ENCODE results near the gene RUNX1. TPM values are rescaled to one million over a fixed set of nuclear protein-coding genes. Genes with fewer than 3 reads are reported as not detected.

Gene RUNX1
- total and polyA plus RNA-seq, 10 of the 15 experiments (the other 5 are each of a cell fraction or from before 2014, with no cell fraction given) = 0.90 to 15.2 (median 4.1) TPM

DNA sequence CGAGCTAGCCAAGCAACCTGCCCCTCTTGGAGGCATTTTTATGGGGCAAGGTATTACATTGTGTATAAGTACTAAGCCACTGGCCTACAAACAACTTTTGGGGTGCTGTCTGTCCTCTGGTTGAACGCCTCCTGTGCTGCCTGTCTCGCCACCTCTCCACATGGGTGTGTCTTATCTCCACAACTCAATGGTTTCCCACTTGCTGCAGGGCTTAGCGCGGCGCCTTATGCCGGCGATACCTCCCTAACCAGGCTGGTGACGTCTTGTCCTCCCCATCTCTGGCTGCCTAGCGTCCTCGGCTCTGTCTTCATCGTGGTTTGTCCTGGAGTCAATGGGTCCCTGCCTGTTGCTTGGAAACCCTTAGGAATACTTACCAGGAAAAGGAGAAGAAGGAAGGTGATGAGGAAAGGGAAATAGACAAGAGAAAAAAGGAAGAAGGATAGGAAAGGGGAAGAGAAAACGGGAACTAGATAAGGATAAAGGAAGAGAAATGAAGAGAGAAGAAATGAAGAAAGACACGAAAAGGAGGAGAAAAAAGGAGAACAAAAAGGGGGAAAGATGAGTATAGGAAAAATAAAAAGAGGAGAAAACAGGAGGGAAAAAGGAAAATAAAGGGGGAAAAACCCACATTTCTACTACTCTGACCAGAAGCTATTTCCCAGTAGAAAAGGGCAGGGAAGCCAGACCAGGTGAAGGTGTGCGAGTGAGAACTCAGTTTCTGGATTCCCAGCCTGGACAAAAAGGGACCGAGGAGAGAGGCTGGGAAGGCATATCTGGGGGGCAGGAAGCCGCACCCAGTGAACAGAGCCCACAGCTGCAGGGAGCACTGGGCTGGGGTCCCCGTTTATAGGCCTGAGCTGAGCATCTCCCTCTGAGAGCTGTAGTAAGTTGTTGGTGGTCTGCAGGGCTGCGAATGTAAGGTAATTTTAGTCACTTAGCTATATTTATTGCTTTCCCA, 294.1 kb downstream of the RUNX1 start:
- Histone ChIP-seq H3K27ac (ENCODE audit: control insufficient read depth, insufficient read depth) (no peak overlapping the region), H4K20me1 (ENCODE audit: control insufficient read depth, insufficient read depth) (no peaks in the 10 kb centered on the region), H3K4me3 (no peak overlapping the region), H3K9ac (ENCODE audit: control insufficient read depth, insufficient read depth, low read length) (no peak overlapping the region), H3K4me2 (ENCODE audit: control insufficient read depth, insufficient read depth) (no peak overlapping the region), H3K27me3 (replicated peaks in 1 of 2; ENCODE audit: control insufficient read depth in 2 of 2, insufficient read depth in 2 of 2, low read length in 1 of 2) (no peaks in the 10 kb centered on the region; a peak in 3 of 4 replicates), H3K4me1 (ENCODE audit: control insufficient read depth, insufficient read depth, low read length) (no peaks in the 10 kb centered on the region), H3K79me2 (ENCODE audit: control insufficient read depth, insufficient read depth, low read length) (no peaks in the 10 kb centered on the region), H2AFZ (ENCODE audit: control insufficient read depth, low read depth, low read length) (no peak overlapping the region), H3K9me3 (replicated peaks; ENCODE audit: control insufficient read depth, insufficient read depth, low read length) (no peaks in the 10 kb centered on the region), H3K36me3 (ENCODE audit: control insufficient read depth in 2 of 2, insufficient read depth in 2 of 2, low read length in 1 of 2) (no peaks in the 10 kb centered on the region)
- 47% methylated on average over 19 of the region's 19 CpGs for WGBS (ENCODE audit: insufficient coverage, insufficient replicate concordance, low lambda C conversion rate, missing lambda C conversion rate)
- no peak for ATAC-seq
- intact Hi-C loops (cut with micrococcal nuclease; ENCODE audit: unreplicated experiment) (no loop called here), in situ Hi-C loops (cut with MboI) (no loop called here)
- no TSS peak for BruUV-seq (replicated peaks)
- DNase-seq (ENCODE audit: low read depth, low spot score) = no peak
- CTCF ChIA-PET = interaction anchor here (1.2 kb wide), 1 partner anchor 9 kb away, joined by 3 read pairs; no protein-coding TSS in a partner anchor
- POLR2A ChIA-PET = no interaction called here
- RAD21 ChIA-PET (ENCODE audit: unreplicated experiment) = no interaction called here
- SMC1A ChIA-PET (ENCODE audit: uncharacterized antibody, unreplicated experiment) = no interaction called here
- FAIRE-seq = no peak
- TF ChIP-seq FOXM1 (IDR thresholded peaks at IDR 0.05; ENCODE audit: low read depth, low read length) = no peak
- no peak for TF ChIP-seq KAT2A (conservative IDR thresholded peaks at IDR 0.05; ENCODE audit: control insufficient read depth, low read depth, low read length)
- TF ChIP-seq MYB (IDR thresholded peaks at IDR 0.05; ENCODE audit: borderline replicate concordance, low read depth, low read length) = no peak
- TF ChIP-seq ETV6 (conservative IDR thresholded peaks at IDR 0.05 in 1 of 2, IDR thresholded peaks at IDR 0.05 in 1 of 2; ENCODE audit: borderline replicate concordance in 1 of 2, low read depth in 1 of 2) = no peak
- TF ChIP-seq, protein P1, sequence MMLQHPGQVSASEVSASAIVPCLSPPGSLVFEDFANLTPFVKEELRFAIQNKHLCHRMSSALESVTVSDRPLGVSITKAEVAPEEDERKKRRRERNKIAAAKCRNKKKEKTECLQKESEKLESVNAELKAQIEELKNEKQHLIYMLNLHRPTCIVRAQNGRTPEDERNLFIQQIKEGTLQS (IDR thresholded peaks at IDR 0.05; ENCODE audit: borderline replicate concordance, extremely low read depth, low read depth, low read length) = no peak
- TF ChIP-seq CUX1 (IDR thresholded peaks at IDR 0.05; ENCODE audit: insufficient replicate concordance, low read depth, low read length) = no peak
- TF ChIP-seq CHD2 (IDR thresholded peaks at IDR 0.05; ENCODE audit: borderline replicate concordance, low read depth, low read length) = no peak
- TF ChIP-seq ZNF592 (IDR thresholded peaks at IDR 0.05) = no peak
- no peak for TF ChIP-seq ZNF274 (IDR thresholded peaks at IDR 0.05; ENCODE audit: insufficient read depth, insufficient read length)

All from GM12878 (cell line).